IMR-90 (cell line): Measurements from ENCODE around the gene SPESP1. TPM values are rescaled to one million over a fixed set of nuclear protein-coding genes. Genes with fewer than 3 reads are reported as not detected.

Source experiments
- ATAC-seq: fragments of 200-7000 bp; cut with Tn5 transposase; 2 replicates; pipeline ENCODE4 v1.9.1; 2020; ENCODE audit warnings: low read depth, mild to moderate bottlenecking, moderate library complexity
- BruUV-seq: library from RNA; stranded (reverse); fragments of 400-500 nt; replicated peaks from 2 replicates; lab custom pipeline; 2021; lab: Mats Ljungman, UMichigan
- CTCF ChIA-PET: fragments of 300-600 bp; formaldehyde crosslinking; extraction: SDS; loops from one replicate; lab custom pipeline; 2021; ENCODE audit warnings: antibody characterized with exemption; lab: Yijun Ruan, JAX
- POLR2A ChIA-PET: fragments of 300-600 bp; sonication (Branson Sonifier 250); formaldehyde crosslinking; loops from one replicate; lab custom pipeline; 2022; ENCODE audit warnings: antibody characterized with exemption; ENCODE audit not compliant: unreplicated experiment; lab: Charles Lee
- DNase-seq: peaks from one replicate; pipeline ENCODE4 v3.0.0; 2013
- H2AFZ ChIP-seq: replicated peaks from 2 replicates; pipeline ENCODE3; 2013; ENCODE audit warnings: low read length, mild to moderate bottlenecking; ENCODE audit not compliant: poor library complexity
- H2AK5ac ChIP-seq: 2 replicates; pipeline ENCODE4 v1.6.1; 2013; ENCODE audit warnings: low read depth, low read length, inconsistent platforms
- H2AK9ac ChIP-seq: replicated peaks from 2 replicates; pipeline ENCODE3; 2013; ENCODE audit warnings: mild to moderate bottlenecking, low read depth, low read length, moderate library complexity; ENCODE audit not compliant: poor library complexity
- H2BK120ac ChIP-seq: 2 replicates; pipeline ENCODE4 v1.6.1; 2013; ENCODE audit warnings: low read depth, low read length, inconsistent platforms
- H2BK15ac ChIP-seq: 3 replicates; pipeline ENCODE4 v1.6.1; 2013; ENCODE audit warnings: low read depth, low read length, inconsistent platforms
- H2BK20ac ChIP-seq: 2 replicates; pipeline ENCODE4 v1.6.1; 2013; ENCODE audit warnings: low read depth, mild to moderate bottlenecking, inconsistent platforms, low read length, moderate library complexity
- H2BK5ac ChIP-seq: 2 replicates; pipeline ENCODE4 v1.6.1; 2013; ENCODE audit warnings: mild to moderate bottlenecking, low read depth, low read length, inconsistent platforms; ENCODE audit not compliant: poor library complexity, severe bottlenecking
- H3K14ac ChIP-seq: replicated peaks from 2 replicates; pipeline ENCODE4 v1.6.1; 2013; ENCODE audit warnings: low read depth, low read length, inconsistent platforms
- H3K18ac ChIP-seq: 2 replicates; pipeline ENCODE4 v1.6.1; 2013; ENCODE audit warnings: low read depth, low read length, control low read depth
- H3K23ac ChIP-seq: 2 replicates; pipeline ENCODE4 v1.6.1; 2013; ENCODE audit warnings: low read depth, low read length, inconsistent platforms
- H3K27ac ChIP-seq: 2 replicates; pipeline ENCODE4 v1.5.1; 2013; ENCODE audit warnings: mild to moderate bottlenecking, control low read depth, low read length; ENCODE audit not compliant: insufficient read depth
- H3K27me3 ChIP-seq: 2 replicates; pipeline ENCODE4 v1.6.1; 2013; ENCODE audit warnings: low read length; ENCODE audit not compliant: control insufficient read depth, insufficient read depth
- H3K36me3 ChIP-seq: 2 replicates; pipeline ENCODE4 v1.6.1; 2013; ENCODE audit warnings: low read length, mixed read lengths; ENCODE audit not compliant: control insufficient read depth, insufficient read depth
- H3K4ac ChIP-seq: 2 replicates; pipeline ENCODE4 v1.6.1; 2013; ENCODE audit warnings: low read depth, low read length, inconsistent platforms
- H3K4me1 ChIP-seq: 2 replicates; pipeline ENCODE4 v1.6.1; 2013; ENCODE audit warnings: low read length, mixed read lengths; ENCODE audit not compliant: control insufficient read depth, insufficient read depth
- H3K4me2 ChIP-seq: 2 replicates; pipeline ENCODE4 v1.6.1; 2013; ENCODE audit warnings: low read depth, mild to moderate bottlenecking, control low read depth, low read length, moderate library complexity
- H3K4me3 ChIP-seq: 2 replicates; pipeline ENCODE4 v1.5.1; 2013; ENCODE audit warnings: low read depth, mild to moderate bottlenecking, control low read depth, low read length, moderate library complexity; ENCODE audit not compliant: insufficient read depth
- H3K56ac ChIP-seq: 2 replicates; pipeline ENCODE4 v1.6.1; 2013; ENCODE audit warnings: low read length, inconsistent platforms; ENCODE audit not compliant: insufficient read depth; ENCODE audit errors: extremely low read depth
- H3K79me1 ChIP-seq, 2 experiments: 2 replicates each; pipeline ENCODE4 v1.6.1; 2013; ENCODE audit warnings: low read length in 2 of 2, inconsistent platforms in 1 of 2, low read depth in 1 of 2
- H3K9ac ChIP-seq: 2 replicates; pipeline ENCODE4 v1.6.1; 2013; ENCODE audit warnings: low read depth, low read length, control low read depth
- H3K9me1 ChIP-seq: 2 replicates; pipeline ENCODE4 v1.6.1; 2013; ENCODE audit warnings: low read length, inconsistent platforms; ENCODE audit not compliant: insufficient read depth
- H3K9me3 ChIP-seq: 2 replicates; pipeline ENCODE4 v1.6.1; 2013; ENCODE audit warnings: low read length; ENCODE audit not compliant: control insufficient read depth, insufficient read depth
- H4K20me1 ChIP-seq: 2 replicates; pipeline ENCODE4 v1.6.1; 2013; ENCODE audit warnings: low read length, inconsistent platforms; ENCODE audit not compliant: insufficient read depth
- H4K5ac ChIP-seq: 2 replicates; pipeline ENCODE4 v1.6.1; 2013; ENCODE audit warnings: mild to moderate bottlenecking, low read depth, low read length, control low read depth
- H4K8ac ChIP-seq, 2 experiments: 2 replicates each; pipeline ENCODE4 v1.6.1; 2013; ENCODE audit warnings: low read depth in 2 of 2, low read length in 2 of 2, control low read depth in 1 of 2, inconsistent platforms in 1 of 2
- H4K91ac ChIP-seq: 2 replicates; pipeline ENCODE4 v1.6.1; 2013; ENCODE audit warnings: low read depth, low read length, inconsistent platforms; ENCODE audit not compliant: insufficient read depth
- CHD1 ChIP-seq: IDR thresholded peaks from 2 replicates; pipeline ENCODE4 v1.6.1; 2012; ENCODE audit warnings: low read depth, low read length, improper control_type of control experiment
- FOS ChIP-seq: fragments of 150-350 bp; IDR thresholded peaks from 2 replicates; pipeline ENCODE4 v1.6.1; 2016; ENCODE audit warnings: low read depth, low read length
- MAFK ChIP-seq: IDR thresholded peaks from 2 replicates; pipeline ENCODE4 v1.6.1; 2012; ENCODE audit warnings: low read depth, low read length, improper control_type of control experiment
- NFE2L2 ChIP-seq: fragments of 150-350 bp; IDR thresholded peaks from 2 replicates; pipeline ENCODE4 v1.6.1; 2016; ENCODE audit warnings: low read depth, mild to moderate bottlenecking, low read length
- POLR2A ChIP-seq: IDR thresholded peaks from 2 replicates; pipeline ENCODE4 v1.6.1; 2012; ENCODE audit warnings: mild to moderate bottlenecking, low read depth, low read length
- RAD21 ChIP-seq: IDR thresholded peaks from 2 replicates; pipeline ENCODE4 v1.6.1; 2012; ENCODE audit warnings: low read length, improper control_type of control experiment
- WGBS, 2 experiments: methylation state at CpG; one replicate each; pipeline versions ENCODE4 v1.1.5 to v1.1.7; 2013; ENCODE audit warnings: missing lambda C conversion rate in 2 of 2; ENCODE audit not compliant: insufficient read length in 1 of 2; ENCODE audit errors: extremely low coverage in 2 of 2; 5-methylcytosine and 5-hydroxymethylcytosine counted together
- dilution Hi-C: fragments of 300-500 bp; cut with HindIII; formaldehyde crosslinking; loops from one replicate; pipeline ENCODE4 v1.14.3; 2018; ENCODE audit warnings: low sequenced_read_pairs; ENCODE audit not compliant: unreplicated experiment
- in situ Hi-C: fragments of 300-500 bp; cut with MboI; formaldehyde crosslinking; loops from 3 replicates; pipeline ENCODE4 v1.14.3; 2019; ENCODE audit warnings: low sequenced_read_pairs, inconsistent platforms, mixed read lengths
- intact Hi-C: fragments of 100-400 bp; cut with micrococcal nuclease; formaldehyde crosslinking; loops from 2 replicates; pipeline ENCODE4 v1.10.0; 2022
- polyA plus RNA-seq, 3 experiments: library from polyadenylated mRNA; depleted of rRNA; stranded (reverse); fragments of >200 nt; gene quantifications; 2 replicates each; pipeline ENCODE4 v1.2.3, GENCODE V29; 2012; ENCODE audit warnings: low replicate concordance in 1 of 3
- total RNA-seq: library from RNA; depleted of rRNA; stranded (reverse); fragments of >200 nt; gene quantifications from 2 replicates; pipeline ENCODE4 v1.2.3, GENCODE V29; 2012

The SPESP1 gene
- total and polyA plus RNA-seq, 2 of the 4 experiments (the other 2 are of a cell fraction), result 2.9 to 3.0 TPM

- ATAC-seq (no peak), DNase-seq (no peak)
- ChIA-PET CTCF (no interaction called here), POLR2A (no interaction called here)
- H3K4me1 ChIP-seq, result 0 out of 2 replicates have a peak, but pooled peaks cover 1% of the 10 kb centered on the region
- no TSS peak for BruUV-seq
- H3K9me1 ChIP-seq, result no peaks in the 10 kb centered on the region
- no peak overlapping the region for H3K4me2 ChIP-seq
- H3K27me3 ChIP-seq, result peaks cover 33% of the 10 kb centered on the region
- dilution Hi-C loops (no loop called here), in situ Hi-C loops (no loop called here), intact Hi-C loops (no loop called here)
- H3K18ac ChIP-seq, result no peak overlapping the region
- no peaks in the 10 kb centered on the region for H3K79me1 ChIP-seq
- H2BK120ac ChIP-seq, result no peak overlapping the region
- no peaks in the 10 kb centered on the region for H3K36me3 ChIP-seq
- no peak overlapping the region for H4K91ac ChIP-seq
- H3K27ac ChIP-seq, result no peak overlapping the region
- H3K4ac ChIP-seq, result no peak overlapping the region
- H3K9ac ChIP-seq, result no peak overlapping the region
- no peak overlapping the region for H3K14ac ChIP-seq
- 81% methylated on average over 4 of the region's 7 CpGs; no CpG with 5 or more reads in 1 of the 2 experiments for WGBS, 2 experiments
- H4K8ac ChIP-seq, result no peak overlapping the region
- no peaks in the 10 kb centered on the region for H3K9me3 ChIP-seq
- H3K4me3 ChIP-seq, result no peak overlapping the region
- H3K56ac ChIP-seq, result no peak overlapping the region
- TF ChIP-seq FOS (no peak), POLR2A (no peak), CHD1 (no peak), NFE2L2 (no peak), RAD21 (no peak), MAFK (no peak)
- H4K5ac ChIP-seq, result no peak overlapping the region
- no peak overlapping the region for H2AK9ac ChIP-seq
- no peak overlapping the region for H2BK5ac ChIP-seq
- no peak overlapping the region for H3K23ac ChIP-seq
- H2BK15ac ChIP-seq, result no peak overlapping the region
- no peaks in the 10 kb centered on the region for H4K20me1 ChIP-seq
- H2AK5ac ChIP-seq, result no peak overlapping the region
- no peak overlapping the region for H2AFZ ChIP-seq
- H2BK20ac ChIP-seq, result no peak overlapping the region
Measured at GRCh38 chr15:68990231-68990991, 60.1 kb downstream of the SPESP1 start.
